Erythroblast (primary cell): ENCODE measurements around the gene ARHGAP26.

Experiments used
- DNase-seq, 2 experiments: peaks; one replicate each; lab custom pipeline; 2025; lab: John Stamatoyannopoulos, UW
- GATA1 ChIP-seq: IDR thresholded peaks from 2 replicates; pipeline ENCODE4 v1.6.1; 2011; ENCODE audit warnings: low read depth, mild to moderate bottlenecking, control low read depth, low read length, moderate library complexity
- POLR2A ChIP-seq: IDR thresholded peaks from 2 replicates; pipeline ENCODE4 v1.6.1; 2011; ENCODE audit warnings: mild to moderate bottlenecking, low read length

ARHGAP26 gene

DNA sequence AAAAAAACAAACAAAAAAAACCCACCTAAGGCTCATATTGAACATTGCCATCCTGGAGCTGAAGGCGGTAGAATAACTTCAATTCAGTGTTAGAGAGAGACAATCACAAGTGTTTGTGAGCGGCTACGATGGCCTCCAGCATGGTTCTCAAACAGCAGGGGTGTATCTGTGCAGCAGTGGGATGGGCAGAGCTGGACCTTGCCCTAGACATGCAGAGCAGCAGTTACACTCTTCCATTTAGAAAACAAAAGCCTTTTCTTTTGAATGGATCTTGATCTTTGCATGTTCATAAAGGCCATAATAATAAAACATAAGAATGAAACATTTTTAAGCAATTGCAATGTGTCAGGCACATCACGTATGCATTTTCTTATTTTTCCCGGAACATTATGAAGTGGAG lies 50.3 kb downstream of the ARHGAP26 start:
- TF ChIP-seq POLR2A (no peak), GATA1 (no peak)
- no peak for DNase-seq

DNA sequence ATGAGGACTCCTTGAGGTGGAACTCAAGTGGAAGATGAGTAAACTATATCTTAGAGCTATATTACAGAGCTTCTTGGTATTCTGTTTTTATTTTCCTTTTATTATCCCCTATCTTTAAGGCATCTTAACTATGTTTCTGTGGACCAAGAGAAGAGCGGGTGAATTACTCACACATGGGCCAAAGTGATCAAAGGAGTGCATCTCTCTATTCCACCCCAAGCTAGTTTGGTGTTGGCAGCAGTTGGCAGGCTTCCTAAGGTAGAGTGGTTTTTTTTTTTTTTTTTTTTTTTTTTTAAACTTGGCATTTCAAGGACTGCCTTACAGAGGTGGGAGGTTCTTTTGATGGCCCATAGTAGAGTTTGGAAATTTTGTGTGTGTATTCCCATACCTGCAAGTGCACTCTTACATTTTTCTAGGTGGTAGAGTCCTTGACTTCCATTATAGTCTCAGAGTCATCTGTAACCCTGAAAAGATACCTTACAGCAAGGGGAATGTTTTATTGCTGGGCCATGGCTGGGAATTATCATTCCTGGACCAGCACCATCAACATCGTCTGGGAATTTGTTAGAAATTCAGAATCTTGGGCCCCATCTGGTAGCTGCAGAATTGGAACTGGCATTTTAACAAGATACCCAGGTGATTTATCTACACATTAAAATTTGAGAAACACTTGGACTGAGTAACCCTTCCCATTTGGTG lies 51.0 kb downstream of the ARHGAP26 start:
- DNase-seq, result no peak
- TF ChIP-seq GATA1 (no peak), POLR2A (no peak)

DNA sequence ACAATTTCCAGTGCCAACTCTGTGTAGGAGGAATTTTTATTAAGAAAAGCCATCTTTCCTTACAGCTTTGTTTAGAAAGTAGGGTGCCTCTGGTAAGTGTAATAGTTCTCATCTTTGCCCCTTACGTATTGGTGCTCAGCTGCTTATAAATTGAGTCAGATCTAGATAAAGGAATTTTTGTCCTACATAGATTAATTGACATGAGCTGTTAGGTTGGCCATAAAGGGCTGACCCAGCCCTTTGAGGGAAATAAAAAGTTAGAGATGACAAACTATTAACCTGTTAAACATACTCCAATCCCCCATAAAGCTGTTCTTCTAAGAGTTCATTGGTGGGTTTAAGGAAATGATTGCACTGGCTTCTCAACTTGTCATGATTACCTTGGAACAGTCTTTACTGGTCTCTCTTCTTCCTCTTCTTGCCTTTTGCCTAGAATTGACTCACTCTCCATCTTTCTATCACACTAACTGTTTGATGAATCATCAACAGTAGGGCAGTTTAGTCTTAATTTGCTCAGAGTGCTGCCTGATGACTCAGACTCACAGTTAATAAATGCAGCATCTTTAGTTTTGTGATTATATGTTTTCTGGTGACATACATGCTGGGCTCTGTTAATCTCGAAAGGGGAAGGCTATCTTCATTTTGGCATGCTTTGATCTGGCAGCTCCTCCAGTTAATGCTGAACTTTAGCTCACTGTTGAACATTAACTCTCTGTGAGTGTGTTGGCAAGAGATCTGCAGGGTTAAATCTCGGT lies 51.7 kb downstream of the ARHGAP26 start:
- TF ChIP-seq GATA1 (no peak), POLR2A (no peak)
- peak in 1 of 2 experiments; percentile 21 for DNase-seq

DNA sequence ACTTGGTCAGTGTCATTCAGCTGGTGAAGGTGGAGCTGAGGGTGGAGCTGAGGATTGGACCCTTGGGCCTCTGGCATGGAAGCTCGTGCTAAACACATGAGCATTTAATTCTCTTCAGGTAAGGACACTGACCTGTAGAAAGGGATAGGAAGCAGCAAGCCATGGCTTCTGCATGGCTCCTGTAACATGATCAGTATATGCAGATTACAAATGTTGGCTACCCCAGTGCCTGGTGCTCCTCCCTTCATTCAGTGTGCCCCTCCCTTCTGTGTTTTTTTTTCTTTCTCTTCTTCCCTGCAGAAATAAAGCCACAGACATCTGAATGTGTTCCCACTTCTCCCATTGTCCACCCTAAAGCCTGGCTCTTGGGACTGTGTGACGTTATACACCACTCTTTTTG lies 52.9 kb downstream of the ARHGAP26 start:
- no peak for TF ChIP-seq GATA1
- no peak for TF ChIP-seq POLR2A
- no peak for DNase-seq

DNA sequence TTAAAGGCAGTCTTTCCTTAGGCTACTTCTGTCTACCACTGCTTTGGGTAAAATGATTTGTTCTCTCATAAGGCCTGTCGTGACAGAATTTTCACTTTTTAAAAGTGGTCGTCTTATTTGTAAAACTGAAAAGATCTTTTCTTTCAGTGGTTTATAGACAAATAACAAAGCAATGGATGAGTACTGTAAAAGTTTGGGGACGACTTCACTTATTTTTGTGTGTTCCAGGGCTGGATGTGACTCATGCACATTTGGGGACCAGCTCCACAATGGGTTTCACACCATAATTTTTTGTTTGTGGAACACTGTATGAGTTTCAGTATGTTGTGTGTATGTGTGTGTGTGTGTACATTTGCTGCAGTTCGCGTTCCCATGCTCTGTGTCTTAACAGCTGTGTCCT lies 53.6 kb downstream of the ARHGAP26 start:
- TF ChIP-seq GATA1, result no peak
- no peak for TF ChIP-seq POLR2A
- DNase-seq, result no peak

DNA sequence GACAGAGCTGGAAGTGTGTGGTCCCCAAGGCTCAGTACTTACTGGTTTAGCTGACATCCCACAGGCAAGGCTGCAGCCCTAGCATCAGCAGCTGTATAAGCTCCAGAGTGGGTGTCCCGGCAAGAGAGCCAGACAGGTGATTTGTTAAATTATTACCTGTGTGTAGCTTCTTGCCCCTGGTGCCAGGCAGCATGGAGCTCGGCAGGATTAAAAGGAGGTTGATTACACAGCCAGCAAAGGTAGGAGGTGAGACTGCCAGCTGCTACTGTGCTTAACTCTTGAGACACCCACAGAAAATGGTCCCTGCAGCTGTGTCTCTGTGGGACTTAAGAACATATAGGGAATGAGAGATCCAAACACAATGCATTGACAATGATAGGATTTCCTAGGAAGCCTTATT lies 54.2 kb downstream of the ARHGAP26 start:
- no peak for TF ChIP-seq GATA1
- TF ChIP-seq POLR2A, result no peak
- no peak for DNase-seq

DNA sequence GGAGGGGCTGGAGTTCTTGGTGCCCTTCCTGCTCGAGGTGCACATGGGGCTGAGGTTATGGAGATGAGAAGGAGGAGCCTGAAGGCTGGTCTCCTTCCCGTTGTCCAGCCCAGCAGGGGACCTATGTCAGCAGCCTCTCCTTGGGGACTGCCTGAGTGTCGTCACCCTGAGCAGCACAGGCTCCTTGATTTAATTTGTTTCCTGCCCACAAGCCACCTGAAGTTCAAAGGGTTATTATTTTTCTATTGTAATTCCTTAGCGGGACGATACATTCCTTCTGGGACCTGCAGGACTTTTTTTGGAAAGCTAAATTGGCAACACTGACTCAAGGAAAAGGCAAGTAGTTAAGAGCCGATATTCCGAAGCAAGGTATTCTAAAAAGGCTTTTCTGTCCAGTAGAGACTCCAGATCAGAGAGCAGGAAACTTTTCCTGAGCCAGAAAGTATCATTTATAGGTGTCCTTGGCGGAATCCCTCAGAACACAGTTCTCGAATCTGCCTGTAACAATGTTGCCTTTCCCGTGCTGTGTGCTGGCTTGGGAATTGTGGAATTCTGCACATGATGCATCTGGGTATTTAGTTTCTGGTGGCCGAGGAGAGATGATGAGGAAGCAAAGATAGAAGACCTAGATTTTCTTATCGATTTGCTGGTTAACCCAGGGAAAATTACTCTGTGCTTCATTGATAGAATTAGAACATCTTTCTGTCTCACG lies 55.4 kb downstream of the ARHGAP26 start:
- DNase-seq, result no peak
- TF ChIP-seq GATA1 (no peak), POLR2A (no peak)

DNA sequence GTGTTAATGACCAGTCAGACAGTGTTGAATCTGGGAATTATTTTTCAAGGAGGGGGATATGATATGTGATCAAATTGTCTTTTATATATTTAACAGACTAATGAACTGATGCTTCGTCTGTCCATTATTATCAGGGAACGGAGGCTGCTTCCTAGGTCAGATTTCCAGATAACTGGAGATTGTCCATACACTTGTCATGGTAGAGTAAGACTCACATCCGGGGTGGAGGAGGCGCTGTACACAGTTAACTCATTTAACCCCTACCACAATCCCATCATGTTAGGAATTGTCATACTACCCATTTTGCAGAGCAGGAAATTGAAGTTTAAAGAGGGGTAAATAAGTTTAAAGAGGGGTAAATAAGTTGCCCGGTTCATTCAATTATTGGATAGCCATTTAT lies 55.9 kb downstream of the ARHGAP26 start:
- DNase-seq, result no peak
- TF ChIP-seq GATA1 (no peak), POLR2A (no peak)

DNA sequence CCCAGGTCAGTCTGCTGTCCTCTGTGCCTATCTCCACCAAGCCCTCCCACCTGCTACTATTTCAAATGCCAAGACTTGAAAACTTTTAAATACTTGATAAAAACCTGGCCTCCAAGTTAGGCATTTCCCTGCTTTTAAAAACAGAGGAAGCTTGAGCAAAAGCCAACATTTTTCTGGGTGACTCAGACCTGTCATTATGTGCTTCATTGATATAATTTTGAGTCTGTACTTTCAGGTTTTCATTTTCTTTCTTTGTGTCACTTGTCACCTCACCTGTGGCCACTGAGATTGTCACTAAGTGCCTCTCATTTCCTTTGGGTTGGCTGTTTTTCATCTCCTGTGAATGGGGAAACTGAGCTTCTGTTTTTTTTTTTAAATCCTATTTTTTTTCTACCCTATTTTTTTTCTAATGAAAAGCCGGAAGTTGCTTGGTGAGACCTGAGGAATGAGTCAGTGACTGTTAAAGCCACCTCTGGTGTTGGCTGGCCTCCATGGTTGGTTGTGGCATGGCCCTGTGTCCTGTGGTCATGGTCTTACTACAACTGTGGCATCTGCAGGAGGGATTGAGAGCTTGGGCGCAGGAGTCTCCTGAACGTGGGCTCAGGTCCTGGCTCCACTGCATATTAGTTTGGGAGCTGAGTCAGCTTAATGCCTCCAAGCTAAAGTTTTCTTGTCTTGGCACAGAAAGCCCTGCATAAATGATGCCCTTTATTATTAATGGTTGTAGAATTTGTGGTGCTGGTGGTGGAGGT lies 56.7 kb downstream of the ARHGAP26 start:
- no peak for DNase-seq
- no peak for TF ChIP-seq POLR2A
- TF ChIP-seq GATA1, result no peak

DNA sequence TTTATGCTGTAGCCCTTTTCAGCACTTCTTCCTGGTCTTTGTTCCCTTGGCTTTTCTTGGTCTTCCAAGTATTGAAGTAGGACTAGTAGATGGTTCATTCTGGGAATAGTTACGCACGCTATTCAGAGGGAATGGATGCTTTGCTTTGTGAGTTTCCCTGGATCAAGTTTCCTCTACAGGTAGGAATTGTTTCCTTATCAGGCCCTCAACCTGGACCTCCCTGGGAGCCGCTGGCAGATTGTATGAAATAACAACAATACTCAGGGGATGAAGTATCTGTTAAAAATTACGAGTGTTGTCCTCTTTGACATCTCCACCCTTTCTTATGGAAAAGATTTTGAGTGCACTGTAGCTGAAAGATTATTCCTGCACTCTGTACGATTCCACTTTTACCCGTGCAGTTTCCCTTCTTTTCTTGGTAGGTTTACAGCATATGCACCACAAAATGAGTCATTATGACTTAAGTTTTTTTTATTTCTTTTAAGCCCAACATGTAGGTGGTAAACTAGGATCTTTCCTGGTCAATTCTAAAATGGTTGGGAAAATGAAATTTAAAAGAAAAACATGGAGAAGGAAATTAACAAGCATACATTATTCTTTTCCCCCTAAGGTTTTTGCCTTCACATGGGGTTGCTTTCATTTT lies 57.9 kb downstream of the ARHGAP26 start:
- DNase-seq, result no peak
- TF ChIP-seq GATA1 (no peak), POLR2A (no peak)

DNA sequence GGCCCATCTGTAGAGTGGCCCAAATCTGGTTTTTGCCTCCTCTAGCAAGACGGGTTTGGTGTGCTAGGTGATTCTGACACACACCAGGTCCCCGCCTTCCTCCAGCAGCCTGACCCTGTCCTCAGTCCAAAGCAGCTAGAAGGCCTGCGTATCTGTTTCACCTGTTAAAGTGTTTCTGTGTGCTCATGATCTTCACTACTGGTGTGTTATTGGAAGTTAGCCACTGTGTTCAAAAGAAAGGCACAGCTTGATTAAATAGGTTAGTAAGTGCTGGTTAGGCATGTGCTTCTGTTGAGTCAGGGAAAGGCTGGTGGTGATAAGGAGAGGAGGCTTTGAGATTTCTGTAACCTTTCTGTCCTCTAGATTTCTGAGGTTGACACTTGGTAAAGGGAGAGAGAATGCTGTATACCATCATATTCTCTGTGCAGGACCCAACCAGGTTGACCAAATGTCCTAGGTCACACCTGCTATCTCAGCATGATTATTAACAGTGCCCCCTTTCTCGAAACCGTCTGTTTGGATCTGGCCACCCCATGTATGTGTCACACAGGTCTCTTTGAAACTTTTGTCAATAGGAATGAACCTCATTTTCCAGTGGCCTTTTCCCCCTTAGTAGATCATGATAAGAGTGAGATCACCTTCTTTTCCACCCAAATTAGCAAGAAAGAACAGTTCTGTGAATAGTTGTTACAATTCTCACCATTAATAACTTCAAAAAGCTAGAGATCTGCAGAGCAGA lies 58.8 kb downstream of the ARHGAP26 start:
- TF ChIP-seq GATA1 (no peak), POLR2A (no peak)
- no peak for DNase-seq

DNA sequence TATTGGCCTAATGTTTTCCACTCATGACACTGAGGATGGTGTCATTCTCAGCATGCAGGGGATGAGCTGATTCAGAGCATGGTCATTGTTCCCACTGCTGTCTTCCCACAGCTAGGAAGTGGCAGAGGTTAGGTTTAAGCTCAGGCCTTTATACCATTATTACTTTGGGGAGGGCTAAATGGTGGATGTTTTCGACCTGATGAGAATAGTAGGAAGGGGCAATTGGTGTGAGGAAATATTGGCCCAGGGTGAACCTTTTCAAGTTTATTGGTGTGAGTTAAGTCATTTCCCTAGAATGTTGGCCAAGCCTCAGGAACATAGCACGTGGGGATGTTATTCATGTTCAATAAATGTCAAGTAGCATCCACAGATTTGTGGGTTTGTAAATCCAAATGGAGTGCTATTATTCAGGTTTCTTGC lies 59.6 kb downstream of the ARHGAP26 start:
- no peak for DNase-seq
- TF ChIP-seq POLR2A (no peak), GATA1 (no peak)
